Neural cell (in vitro differentiated cells): ENCODE data around the gene GLE1. TPM values are rescaled to one million over a fixed set of nuclear protein-coding genes. Genes with fewer than 3 reads are reported as not detected.

Experiments
- H2AFZ ChIP-seq: fragments of 200-600, 300-800 bp; sonication (generic), shearing (Covaris generic); 2 replicates; pipeline ENCODE4 v1.6.0; 2014; ENCODE audit warnings: low read depth, mild to moderate bottlenecking, antibody characterized with exemption, low read length, moderate library complexity
- H3F3A ChIP-seq: fragments of 200-600 bp; shearing (Covaris generic); 2 replicates; pipeline ENCODE4 v1.6.1; 2016; ENCODE audit warnings: mild to moderate bottlenecking, moderate library complexity, mixed read lengths, antibody characterized with exemption, low read length; ENCODE audit not compliant: insufficient read depth, poor library complexity, severe bottlenecking
- H3K27ac ChIP-seq: fragments of 200-600, 300-800 bp; sonication (generic), shearing (Covaris generic); 2 replicates; pipeline ENCODE4 v1.5.1; 2014; ENCODE audit warnings: mild to moderate bottlenecking, low read length, moderate library complexity
- H3K27me3 ChIP-seq: fragments of 300-800, 200-600 bp; sonication (generic), shearing (Covaris generic); 2 replicates; pipeline ENCODE4 v1.6.0; 2014; ENCODE audit warnings: mild to moderate bottlenecking, low read depth, low read length, moderate library complexity; ENCODE audit not compliant: insufficient read depth
- H3K36me3 ChIP-seq: fragments of 300-800, 200-600 bp; sonication (generic), shearing (Covaris generic); 2 replicates; pipeline ENCODE4 v1.5.1; 2014; ENCODE audit warnings: mild to moderate bottlenecking, antibody characterized with exemption, low read length, moderate library complexity; ENCODE audit not compliant: insufficient read depth
- H3K4me2 ChIP-seq: fragments of 300-800, 200-600 bp; sonication (generic), shearing (Covaris generic); 2 replicates; pipeline ENCODE4 v1.6.0; 2014; ENCODE audit warnings: mild to moderate bottlenecking, low read length
- H3K4me3 ChIP-seq: fragments of 300-800, 200-600 bp; sonication (generic), shearing (Covaris generic); 2 replicates; pipeline ENCODE4 v1.5.1; 2014; ENCODE audit warnings: mild to moderate bottlenecking, low read length, moderate library complexity
- H3K79me2 ChIP-seq: fragments of 200-600 bp; shearing (Covaris generic); replicated peaks from 2 replicates; pipeline ENCODE4 v1.6.0; 2014; ENCODE audit warnings: mild to moderate bottlenecking, low read length, moderate library complexity; ENCODE audit not compliant: insufficient read depth
- H3K9ac ChIP-seq: fragments of 300-800, 200-600 bp; sonication (generic), shearing (Covaris generic); 2 replicates; pipeline ENCODE4 v1.6.1; 2016; ENCODE audit warnings: mild to moderate bottlenecking, low read length, mixed read lengths
- H3K9me2 ChIP-seq: fragments of 200-600 bp; shearing (Covaris generic); 2 replicates; pipeline ENCODE4 v1.6.1; 2016; ENCODE audit warnings: mild to moderate bottlenecking, low read length, mixed read lengths; ENCODE audit not compliant: insufficient read depth
- H3K9me3 ChIP-seq: fragments of 200-600, 300-800 bp; sonication (generic), shearing (Covaris generic); 2 replicates; pipeline ENCODE4 v1.6.1; 2016; ENCODE audit warnings: mild to moderate bottlenecking, mixed run types, low read length, moderate library complexity, mixed read lengths
- H4K20me1 ChIP-seq: fragments of 200-600 bp; shearing (Covaris generic); 2 replicates; pipeline ENCODE4 v1.6.1; 2016; ENCODE audit warnings: mild to moderate bottlenecking, mixed run types; ENCODE audit not compliant: insufficient read depth
- EP300 ChIP-seq: fragments of 450-650 bp; conservative IDR thresholded peaks from 2 replicates; pipeline ENCODE4 v1.6.1; 2014; ENCODE audit warnings: antibody characterized with exemption, mild to moderate bottlenecking, moderate library complexity; ENCODE audit not compliant: poor library complexity, severe bottlenecking
- EZH2 ChIP-seq: fragments of 200-600, 300-800 bp; shearing (Covaris generic), sonication (generic); IDR thresholded peaks from 2 replicates; pipeline ENCODE4 v1.6.1; 2014; ENCODE audit warnings: antibody characterized with exemption, low read length, borderline replicate concordance, mild to moderate bottlenecking; ENCODE audit not compliant: insufficient read depth, poor library complexity, severe bottlenecking
- MXI1 ChIP-seq: fragments of 450-650 bp; conservative IDR thresholded peaks from 2 replicates; pipeline ENCODE4 v1.6.1; 2014; ENCODE audit warnings: antibody characterized with exemption, mild to moderate bottlenecking; ENCODE audit not compliant: poor library complexity, severe bottlenecking
- POLR2AphosphoS5 ChIP-seq: IDR thresholded peaks from 2 replicates; pipeline ENCODE4 v1.6.1; 2012
- RAD21 ChIP-seq: fragments of 450-650 bp; conservative IDR thresholded peaks from 2 replicates; pipeline ENCODE4 v1.6.1; 2014; ENCODE audit warnings: antibody characterized with exemption, mild to moderate bottlenecking, moderate library complexity
- SMC3 ChIP-seq: fragments of 450-650 bp; conservative IDR thresholded peaks from 2 replicates; pipeline ENCODE4 v1.6.1; 2014; ENCODE audit warnings: antibody characterized with exemption, mild to moderate bottlenecking, moderate library complexity; ENCODE audit not compliant: poor library complexity
- TAF1 ChIP-seq: IDR thresholded peaks from 2 replicates; pipeline ENCODE4 v1.6.1; 2012; ENCODE audit warnings: low read depth
- polyA plus RNA-seq: library from polyadenylated mRNA; depleted of rRNA; stranded (reverse); fragments of >200 nt; gene quantifications from 2 replicates; pipeline ENCODE4 v1.2.3, GENCODE V29; 2014
- TF ChIP-seq, protein P1 (sequence below): IDR thresholded peaks from 2 replicates; pipeline ENCODE4 v1.6.1; 2012; ENCODE audit warnings: borderline replicate concordance
- TF ChIP-seq, protein P2 (sequence below): fragments of 450-650 bp; IDR thresholded peaks from 2 replicates; pipeline ENCODE4 v1.5.1; 2014; ENCODE audit warnings: antibody characterized with exemption, mild to moderate bottlenecking, moderate library complexity; ENCODE audit not compliant: poor library complexity, severe bottlenecking

GLE1 gene
- polyA plus RNA-seq, 1 donor from 2014 or later: 29.6 TPM

DNA sequence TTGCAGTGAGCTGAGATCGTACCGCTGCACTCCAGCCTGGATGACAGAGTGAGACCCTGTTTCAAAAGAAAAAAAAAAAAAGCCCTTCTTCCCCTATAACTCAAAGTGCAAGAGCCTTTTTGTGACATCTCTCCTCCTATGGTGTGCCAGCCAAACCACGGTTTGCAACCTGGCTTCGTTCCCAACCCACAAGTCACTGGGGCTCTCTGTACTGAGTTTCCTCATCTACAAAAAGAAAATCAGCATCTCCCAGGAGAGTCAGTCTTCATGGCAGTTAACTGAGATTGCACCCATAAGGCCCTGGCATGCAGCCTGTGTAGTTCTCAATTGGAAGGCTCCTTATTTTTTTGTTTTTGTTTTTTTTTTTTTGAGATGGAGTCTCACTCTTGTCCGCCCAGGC lies 34.0 kb upstream of the GLE1 start:
- no peaks in the 10 kb centered on the region for H3K9me2 ChIP-seq
- no peak overlapping the region for H2AFZ ChIP-seq
- no peak for TF ChIP-seq EP300
- TF ChIP-seq, protein P1, sequence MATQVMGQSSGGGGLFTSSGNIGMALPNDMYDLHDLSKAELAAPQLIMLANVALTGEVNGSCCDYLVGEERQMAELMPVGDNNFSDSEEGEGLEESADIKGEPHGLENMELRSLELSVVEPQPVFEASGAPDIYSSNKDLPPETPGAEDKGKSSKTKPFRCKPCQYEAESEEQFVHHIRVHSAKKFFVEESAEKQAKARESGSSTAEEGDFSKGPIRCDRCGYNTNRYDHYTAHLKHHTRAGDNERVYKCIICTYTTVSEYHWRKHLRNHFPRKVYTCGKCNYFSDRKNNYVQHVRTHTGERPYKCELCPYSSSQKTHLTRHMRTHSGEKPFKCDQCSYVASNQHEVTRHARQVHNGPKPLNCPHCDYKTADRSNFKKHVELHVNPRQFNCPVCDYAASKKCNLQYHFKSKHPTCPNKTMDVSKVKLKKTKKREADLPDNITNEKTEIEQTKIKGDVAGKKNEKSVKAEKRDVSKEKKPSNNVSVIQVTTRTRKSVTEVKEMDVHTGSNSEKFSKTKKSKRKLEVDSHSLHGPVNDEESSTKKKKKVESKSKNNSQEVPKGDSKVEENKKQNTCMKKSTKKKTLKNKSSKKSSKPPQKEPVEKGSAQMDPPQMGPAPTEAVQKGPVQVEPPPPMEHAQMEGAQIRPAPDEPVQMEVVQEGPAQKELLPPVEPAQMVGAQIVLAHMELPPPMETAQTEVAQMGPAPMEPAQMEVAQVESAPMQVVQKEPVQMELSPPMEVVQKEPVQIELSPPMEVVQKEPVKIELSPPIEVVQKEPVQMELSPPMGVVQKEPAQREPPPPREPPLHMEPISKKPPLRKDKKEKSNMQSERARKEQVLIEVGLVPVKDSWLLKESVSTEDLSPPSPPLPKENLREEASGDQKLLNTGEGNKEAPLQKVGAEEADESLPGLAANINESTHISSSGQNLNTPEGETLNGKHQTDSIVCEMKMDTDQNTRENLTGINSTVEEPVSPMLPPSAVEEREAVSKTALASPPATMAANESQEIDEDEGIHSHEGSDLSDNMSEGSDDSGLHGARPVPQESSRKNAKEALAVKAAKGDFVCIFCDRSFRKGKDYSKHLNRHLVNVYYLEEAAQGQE: no peak
- no peak for TF ChIP-seq EZH2
- TF ChIP-seq POLR2AphosphoS5: no peak
- no peak for TF ChIP-seq RAD21
- no peak for TF ChIP-seq TAF1
- TF ChIP-seq, protein P2, sequence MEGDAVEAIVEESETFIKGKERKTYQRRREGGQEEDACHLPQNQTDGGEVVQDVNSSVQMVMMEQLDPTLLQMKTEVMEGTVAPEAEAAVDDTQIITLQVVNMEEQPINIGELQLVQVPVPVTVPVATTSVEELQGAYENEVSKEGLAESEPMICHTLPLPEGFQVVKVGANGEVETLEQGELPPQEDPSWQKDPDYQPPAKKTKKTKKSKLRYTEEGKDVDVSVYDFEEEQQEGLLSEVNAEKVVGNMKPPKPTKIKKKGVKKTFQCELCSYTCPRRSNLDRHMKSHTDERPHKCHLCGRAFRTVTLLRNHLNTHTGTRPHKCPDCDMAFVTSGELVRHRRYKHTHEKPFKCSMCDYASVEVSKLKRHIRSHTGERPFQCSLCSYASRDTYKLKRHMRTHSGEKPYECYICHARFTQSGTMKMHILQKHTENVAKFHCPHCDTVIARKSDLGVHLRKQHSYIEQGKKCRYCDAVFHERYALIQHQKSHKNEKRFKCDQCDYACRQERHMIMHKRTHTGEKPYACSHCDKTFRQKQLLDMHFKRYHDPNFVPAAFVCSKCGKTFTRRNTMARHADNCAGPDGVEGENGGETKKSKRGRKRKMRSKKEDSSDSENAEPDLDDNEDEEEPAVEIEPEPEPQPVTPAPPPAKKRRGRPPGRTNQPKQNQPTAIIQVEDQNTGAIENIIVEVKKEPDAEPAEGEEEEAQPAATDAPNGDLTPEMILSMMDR: no peak
- no peaks in the 10 kb centered on the region for H3K36me3 ChIP-seq
- H3K27me3 ChIP-seq: no peaks in the 10 kb centered on the region
- H4K20me1 ChIP-seq: no peaks in the 10 kb centered on the region
- no peaks in the 10 kb centered on the region for H3K9me3 ChIP-seq
- no peak overlapping the region for H3K4me3 ChIP-seq
- H3K27ac ChIP-seq: no peak overlapping the region
- no peaks in the 10 kb centered on the region for H3K79me2 ChIP-seq
- H3F3A ChIP-seq: no peaks in the 10 kb centered on the region
- H3K9ac ChIP-seq: no peak overlapping the region
- H3K4me2 ChIP-seq: no peak overlapping the region

DNA sequence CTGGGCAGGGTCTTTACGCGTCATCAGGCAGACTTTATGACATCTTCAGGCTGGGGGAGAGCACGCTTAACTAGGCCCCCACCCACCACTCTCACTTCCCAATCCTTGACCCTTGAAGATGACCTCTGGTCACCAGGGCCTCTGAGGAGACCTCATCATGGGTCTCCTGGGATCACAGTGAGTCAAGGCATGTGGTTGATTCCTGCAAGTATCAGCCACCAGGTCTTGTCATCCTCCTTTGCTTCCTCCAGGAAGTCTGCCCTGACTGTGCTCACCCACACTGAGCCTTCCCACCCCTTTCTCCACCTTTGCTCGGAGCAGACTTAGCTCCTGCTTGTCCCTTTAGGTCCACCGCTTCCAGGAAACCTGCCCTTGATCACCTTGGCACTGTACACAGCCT lies 31.4 kb upstream of the GLE1 start:
- no peaks in the 10 kb centered on the region for H4K20me1 ChIP-seq
- no peak overlapping the region for H3K4me3 ChIP-seq
- H3F3A ChIP-seq: no peaks in the 10 kb centered on the region
- no peaks in the 10 kb centered on the region for H3K27me3 ChIP-seq
- H3K4me2 ChIP-seq: no peak overlapping the region
- H3K36me3 ChIP-seq: no peaks in the 10 kb centered on the region
- H3K9ac ChIP-seq: no peak overlapping the region
- TF ChIP-seq RAD21 (no peak), POLR2AphosphoS5 (no peak), MXI1 (no peak), EP300 (no peak), SMC3 (no peak), TAF1 (no peak), EZH2 (no peak)
- TF ChIP-seq, protein P1: no peak
- TF ChIP-seq, protein P2: no peak
- no peaks in the 10 kb centered on the region for H3K9me2 ChIP-seq
- H3K27ac ChIP-seq: no peak overlapping the region
- no peak overlapping the region for H2AFZ ChIP-seq
- H3K79me2 ChIP-seq: no peaks in the 10 kb centered on the region
- H3K9me3 ChIP-seq: no peaks in the 10 kb centered on the region
